ENCODE data around the gene NUDT13.

DNA sequence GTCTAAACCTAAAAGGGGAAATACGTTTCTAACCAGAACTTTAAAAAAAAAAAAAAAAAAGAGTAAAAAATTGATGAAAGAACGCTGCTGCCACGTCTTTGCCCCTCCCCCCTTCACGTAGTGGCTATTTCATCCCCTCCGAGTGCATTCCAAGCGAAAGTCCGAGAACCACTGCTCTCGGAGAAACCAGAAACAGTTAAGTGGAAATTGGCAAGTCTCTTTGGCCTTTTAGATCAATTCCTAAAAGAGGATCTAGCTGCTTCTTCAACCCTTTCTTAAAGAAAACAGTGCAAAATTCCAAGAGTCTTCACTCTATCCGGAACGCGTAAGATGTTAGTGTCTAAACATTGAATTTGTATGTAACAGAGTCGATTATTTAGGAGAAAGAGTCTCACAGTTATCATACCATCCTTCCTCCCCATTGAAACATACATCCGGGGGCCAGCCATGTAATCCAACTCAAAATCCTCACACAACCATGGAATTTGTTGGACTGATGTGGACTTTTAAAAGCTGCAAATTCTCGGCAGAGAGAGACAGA, 14.7 kb upstream of the NUDT13 start:
- TF ChIP-seq, protein P1, sequence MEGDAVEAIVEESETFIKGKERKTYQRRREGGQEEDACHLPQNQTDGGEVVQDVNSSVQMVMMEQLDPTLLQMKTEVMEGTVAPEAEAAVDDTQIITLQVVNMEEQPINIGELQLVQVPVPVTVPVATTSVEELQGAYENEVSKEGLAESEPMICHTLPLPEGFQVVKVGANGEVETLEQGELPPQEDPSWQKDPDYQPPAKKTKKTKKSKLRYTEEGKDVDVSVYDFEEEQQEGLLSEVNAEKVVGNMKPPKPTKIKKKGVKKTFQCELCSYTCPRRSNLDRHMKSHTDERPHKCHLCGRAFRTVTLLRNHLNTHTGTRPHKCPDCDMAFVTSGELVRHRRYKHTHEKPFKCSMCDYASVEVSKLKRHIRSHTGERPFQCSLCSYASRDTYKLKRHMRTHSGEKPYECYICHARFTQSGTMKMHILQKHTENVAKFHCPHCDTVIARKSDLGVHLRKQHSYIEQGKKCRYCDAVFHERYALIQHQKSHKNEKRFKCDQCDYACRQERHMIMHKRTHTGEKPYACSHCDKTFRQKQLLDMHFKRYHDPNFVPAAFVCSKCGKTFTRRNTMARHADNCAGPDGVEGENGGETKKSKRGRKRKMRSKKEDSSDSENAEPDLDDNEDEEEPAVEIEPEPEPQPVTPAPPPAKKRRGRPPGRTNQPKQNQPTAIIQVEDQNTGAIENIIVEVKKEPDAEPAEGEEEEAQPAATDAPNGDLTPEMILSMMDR (IDR thresholded peaks at IDR 0.05; ENCODE audit: low read depth, low read length), result no peak
- TF ChIP-seq, protein P2, sequence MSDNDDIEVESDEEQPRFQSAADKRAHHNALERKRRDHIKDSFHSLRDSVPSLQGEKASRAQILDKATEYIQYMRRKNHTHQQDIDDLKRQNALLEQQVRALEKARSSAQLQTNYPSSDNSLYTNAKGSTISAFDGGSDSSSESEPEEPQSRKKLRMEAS (IDR thresholded peaks at IDR 0.05; ENCODE audit: low read depth, low read length), result no peak

Measured in NB4 (cell line).